GM11168 (cell line): ENCODE data around the gene ERBB3.
"Not testable (repeated sequence)": the region's sequence is repeated elsewhere in the genome, so short reads cannot be mapped to it uniquely, and the experiment has no call there.

Source experiments
- in situ Hi-C: fragments of 300-500 bp; cut with MboI; formaldehyde crosslinking; loops from one replicate; pipeline ENCODE4 v1.12.0; 2022; ENCODE audit warnings: low sequenced_read_pairs; ENCODE audit not compliant: unreplicated experiment

ERBB3 gene

DNA sequence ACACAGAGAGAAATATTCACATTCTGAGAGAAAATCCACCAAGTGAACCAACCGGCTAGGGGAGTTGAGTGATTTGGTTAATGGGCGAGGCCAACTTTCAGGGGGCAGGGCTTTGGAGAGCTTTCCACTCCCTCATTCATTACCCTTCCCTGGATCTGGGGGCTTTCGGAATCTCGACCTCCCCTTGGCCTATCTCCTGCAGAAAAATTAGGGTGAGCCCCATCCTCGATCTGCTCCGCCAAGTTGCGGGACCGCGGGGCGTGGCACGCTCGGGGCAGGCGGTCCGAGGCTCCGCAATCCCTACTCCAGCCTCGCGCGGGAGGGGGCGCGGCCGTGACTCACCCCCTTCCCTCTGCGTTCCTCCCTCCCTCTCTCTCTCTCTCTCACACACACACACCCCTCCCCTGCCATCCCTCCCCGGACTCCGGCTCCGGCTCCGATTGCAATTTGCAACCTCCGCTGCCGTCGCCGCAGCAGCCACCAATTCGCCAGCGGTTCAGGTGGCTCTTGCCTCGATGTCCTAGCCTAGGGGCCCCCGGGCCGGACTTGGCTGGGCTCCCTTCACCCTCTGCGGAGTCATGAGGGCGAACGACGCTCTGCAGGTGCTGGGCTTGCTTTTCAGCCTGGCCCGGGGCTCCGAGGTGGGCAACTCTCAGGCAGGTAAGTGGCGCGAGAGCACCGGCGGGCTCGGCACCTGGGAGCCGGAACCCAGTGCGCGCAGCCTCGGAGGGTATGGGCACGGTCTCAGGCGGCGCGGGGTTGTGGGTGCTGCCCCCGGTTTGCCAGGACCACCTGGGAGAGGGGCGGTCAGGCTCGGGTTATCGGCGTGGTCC, at the start of gene ERBB3:
Gene ERBB3 (plus strand): TSS at position 443 of the 833 bp plus-strand sequence. CDS start 136 bp downstream, at position 579.
- in situ Hi-C loops, result no loop called here

GRCh38 chr12:56031987-56032386, 48.0 kb upstream of the ERBB3 start:
- in situ Hi-C loops, result no loop called here

- in situ Hi-C loops, result no loop called here
Measured at GRCh38 chr12:56034586-56035332, 45.2 kb upstream of the ERBB3 start.

GRCh38 chr12:56037161-56037560, 42.8 kb upstream of the ERBB3 start:
- in situ Hi-C loops, result no loop called here

GRCh38 chr12:56038022-56038655, 41.8 kb upstream of the ERBB3 start:
- in situ Hi-C loops, result no loop called here

DNA sequence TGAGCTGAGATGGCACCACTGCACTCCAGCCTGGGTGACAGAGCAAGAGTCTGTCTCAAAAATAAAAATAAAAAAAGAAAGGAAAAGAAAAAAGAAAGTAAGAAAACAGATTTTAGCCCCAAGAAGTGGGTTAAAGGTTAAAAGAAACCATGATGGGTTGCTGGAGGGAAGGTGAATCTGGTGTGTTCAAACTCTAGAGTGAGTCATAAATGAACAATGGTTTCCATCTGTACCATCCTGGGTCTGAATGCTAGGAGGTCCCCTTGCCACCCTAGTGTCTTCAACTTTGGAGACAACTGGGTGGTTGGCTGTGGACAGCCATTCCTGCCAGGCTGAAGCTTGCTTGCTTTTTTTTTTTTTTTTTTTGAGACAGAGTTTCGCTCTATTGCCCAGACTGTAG, 39.8 kb upstream of the ERBB3 start:
- in situ Hi-C loops, result loop anchor here (10.0 kb wide), 1 partner anchor 305 kb away; no protein-coding TSS in a partner anchor

- in situ Hi-C loops, result loop anchor here (10.0 kb wide), 1 partner anchor 306 kb away; no protein-coding TSS in a partner anchor
Measured at GRCh38 chr12:56040963-56041551, 38.9 kb upstream of the ERBB3 start.

GRCh38 chr12:56041552-56042429, 38.2 kb upstream of the ERBB3 start, which contains the start of gene RPS26:
Gene RPS26 (plus strand): TSS chr12:56041918. CDS start chr12:56042167, 249 bp downstream.
- in situ Hi-C loops, result loop anchor here (10.0 kb wide), 1 partner anchor 307 kb away; no protein-coding TSS in a partner anchor

DNA sequence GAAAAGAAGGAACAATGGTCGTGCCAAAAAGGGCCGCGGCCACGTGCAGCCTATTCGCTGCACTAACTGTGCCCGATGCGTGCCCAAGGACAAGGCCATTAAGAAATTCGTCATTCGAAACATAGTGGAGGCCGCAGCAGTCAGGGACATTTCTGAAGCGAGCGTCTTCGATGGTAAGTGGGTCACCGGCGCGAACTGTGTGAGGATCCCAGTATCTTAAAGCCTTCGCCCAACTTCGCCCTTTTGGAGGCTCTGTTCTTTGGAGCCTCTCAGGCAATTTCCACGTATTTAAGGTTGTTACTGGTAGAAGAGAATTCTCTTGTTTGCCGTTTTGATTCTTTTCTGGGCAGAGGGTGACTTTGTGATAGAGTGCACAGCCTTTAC, 37.5 kb upstream of the ERBB3 start:
- in situ Hi-C loops, result loop anchor here (10.0 kb wide), 1 partner anchor 308 kb away; no protein-coding TSS in a partner anchor

DNA sequence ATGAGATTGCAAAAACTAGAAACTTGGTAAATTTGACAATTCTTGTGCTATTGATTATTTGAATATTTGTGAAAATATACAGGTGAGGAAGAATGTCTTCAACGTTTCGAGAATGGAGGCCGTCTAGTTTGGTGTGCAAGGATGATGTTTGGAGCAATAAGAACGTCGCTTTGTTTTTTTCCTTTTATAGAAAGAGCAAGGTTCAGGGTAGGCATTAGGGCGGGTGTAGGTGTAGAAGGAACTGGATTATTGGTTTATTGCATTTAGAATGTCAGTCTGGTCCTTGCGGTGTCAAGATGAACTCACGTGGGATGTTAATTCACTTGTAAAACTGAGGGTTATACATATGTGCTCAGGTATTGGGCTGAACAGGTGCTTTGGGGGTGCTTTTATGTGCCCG, 37.1 kb upstream of the ERBB3 start:
- in situ Hi-C loops, result loop anchor here (10.0 kb wide), 1 partner anchor 308 kb away; no protein-coding TSS in a partner anchor

DNA sequence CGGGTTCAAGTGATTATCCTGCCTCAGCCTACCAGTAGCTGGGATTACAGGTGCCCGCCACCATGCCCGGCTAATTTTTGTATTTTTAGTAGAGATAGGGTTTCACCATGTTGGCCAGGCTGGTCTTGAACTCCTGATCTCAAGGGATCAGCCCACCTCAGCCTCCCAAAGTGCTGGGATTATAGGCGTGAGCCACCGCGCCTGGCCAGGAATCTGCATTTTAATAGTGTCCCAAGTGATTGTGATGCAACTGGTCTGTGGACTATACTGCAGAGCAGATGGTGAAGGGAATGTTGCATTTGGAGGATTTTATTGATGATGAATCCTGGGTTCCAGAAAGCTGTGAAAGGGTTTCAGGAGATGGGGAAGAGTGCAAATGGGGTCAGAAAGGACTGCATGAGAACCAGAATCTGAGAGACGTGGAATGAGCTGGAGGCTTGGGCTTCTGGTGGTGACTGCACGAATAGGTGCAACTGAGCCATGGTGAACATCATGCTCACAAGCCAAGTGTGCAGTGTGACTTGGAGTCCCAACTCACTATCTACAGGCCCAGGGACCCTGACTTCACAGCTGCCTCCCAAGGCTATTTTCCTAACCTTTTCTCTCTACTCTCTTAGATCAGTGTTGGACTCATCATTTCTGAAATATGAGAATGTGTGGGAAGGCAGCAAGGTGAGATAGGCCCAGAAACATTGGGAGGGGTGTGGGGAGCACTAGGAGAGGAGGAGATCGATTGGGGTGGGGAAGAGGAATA, 33.8 kb upstream of the ERBB3 start:
- in situ Hi-C loops, result loop anchor here (10.0 kb wide), 1 partner anchor 311 kb away; no protein-coding TSS in a partner anchor

DNA sequence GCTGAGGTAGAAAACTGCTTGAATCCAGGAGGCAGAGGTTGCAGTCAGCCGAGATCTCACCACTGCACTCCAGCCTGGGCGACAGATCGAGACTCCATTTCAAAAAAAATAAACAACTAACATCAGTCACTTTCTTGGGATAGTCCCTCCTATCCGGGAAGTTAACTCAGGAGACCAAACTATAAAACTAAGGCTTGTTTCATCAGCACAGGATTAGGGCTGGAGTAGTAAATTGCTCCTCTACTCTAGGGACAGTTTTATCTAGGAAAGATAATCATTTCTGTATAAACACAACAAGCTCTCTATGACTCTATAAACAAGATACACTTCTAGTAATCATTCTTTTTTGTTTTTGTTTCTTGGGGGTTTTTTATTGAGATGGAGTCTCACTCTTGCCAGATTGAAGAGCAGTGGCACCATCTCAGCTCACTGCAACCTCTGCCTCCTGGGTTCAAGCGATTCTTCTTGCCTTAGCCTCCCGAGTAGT, 26.5 kb upstream of the ERBB3 start:
- in situ Hi-C loops, result no loop called here

DNA sequence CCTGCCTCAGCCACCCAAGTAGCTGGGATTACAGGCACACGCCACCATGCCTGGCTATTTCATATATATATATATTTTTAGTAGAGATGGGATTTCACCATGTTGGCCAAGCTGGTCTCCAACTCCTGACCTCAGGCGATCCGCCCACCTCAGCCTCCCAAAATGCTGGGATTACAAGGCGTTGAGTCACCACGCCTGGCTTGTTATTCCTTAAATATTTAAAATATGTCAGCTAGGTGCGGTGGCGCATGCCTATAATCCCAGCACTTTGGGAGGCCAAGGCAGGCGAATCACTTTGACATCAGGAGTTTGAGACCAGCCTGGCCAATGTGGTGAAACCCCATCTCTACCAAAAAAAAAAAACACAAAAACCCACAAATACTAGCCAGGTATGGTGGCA, 20.0 kb upstream of the ERBB3 start:
- in situ Hi-C loops, result not testable (repeated sequence)

DNA sequence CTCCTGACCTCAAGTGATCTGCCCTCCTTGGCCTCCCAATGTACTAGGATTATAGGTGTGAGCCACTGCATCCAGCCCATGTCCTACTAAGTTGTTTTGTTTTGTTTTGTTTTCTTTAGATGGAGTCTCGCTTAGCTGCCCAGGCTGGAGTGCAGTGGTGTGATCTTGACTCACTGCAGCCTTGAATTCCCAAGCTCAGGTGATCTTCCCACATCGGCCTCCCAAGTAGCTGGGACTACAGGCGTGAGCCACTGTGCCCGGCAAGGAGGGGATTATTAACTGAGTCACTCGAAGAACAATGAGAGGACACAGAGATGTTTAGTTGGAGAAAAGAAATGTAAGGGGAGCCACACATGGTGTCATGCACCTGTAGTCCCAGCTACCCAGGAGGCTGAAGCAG, 18.0 kb upstream of the ERBB3 start:
- in situ Hi-C loops, result no loop called here

DNA sequence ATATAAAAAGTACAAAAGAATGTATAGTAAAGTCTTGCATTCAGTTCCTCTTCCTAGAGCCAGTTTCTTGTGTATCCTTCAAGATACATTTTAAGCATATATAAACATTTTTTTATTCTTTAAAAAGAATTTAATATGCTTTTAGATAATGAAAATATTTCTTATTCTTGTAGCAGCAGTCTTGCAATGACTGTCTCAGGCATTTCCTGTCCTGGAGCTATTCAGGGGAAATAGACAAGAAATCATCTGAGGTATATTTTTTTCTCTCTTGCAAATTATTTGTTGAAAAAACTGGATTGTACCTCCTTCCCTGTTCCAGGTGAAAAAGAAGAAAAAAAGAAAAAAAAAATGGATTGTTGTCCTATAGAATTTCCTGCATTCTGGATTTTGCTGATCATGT, 17.0 kb upstream of the ERBB3 start:
- in situ Hi-C loops, result no loop called here

DNA sequence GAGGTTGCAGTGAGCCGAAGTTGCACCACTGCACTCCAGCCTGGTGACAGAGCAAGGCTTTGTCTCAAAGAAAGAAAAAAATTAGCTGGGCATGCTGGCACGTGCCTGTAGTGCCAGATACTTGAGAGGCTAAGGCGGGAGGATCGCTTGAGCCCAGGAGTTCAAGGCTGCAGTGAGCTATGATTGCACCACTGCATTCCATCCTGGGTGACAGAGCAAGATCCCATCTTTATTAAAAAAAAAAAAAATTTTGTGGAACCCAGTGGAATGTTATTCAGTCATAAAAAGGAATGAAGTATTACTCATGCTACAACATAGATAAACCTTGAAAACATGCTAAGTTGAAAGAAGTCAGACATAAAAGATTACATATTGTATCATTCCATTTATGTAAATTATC, 8.3 kb upstream of the ERBB3 start:
- in situ Hi-C loops, result no loop called here

- in situ Hi-C loops, result no loop called here
Measured at GRCh38 chr12:56074396-56074795, 5.6 kb upstream of the ERBB3 start.

GRCh38 chr12:56077966-56078365, 2.0 kb upstream of the ERBB3 start:
- in situ Hi-C loops, result not testable (repeated sequence)
